ENCODE data around the gene AK8. TPM values are rescaled to one million over a fixed set of nuclear protein-coding genes. Genes with fewer than 3 reads are reported as not detected.

Gene AK8
- total and polyA plus RNA-seq, 9 of the 15 experiments (the other 6 are each of a cell fraction or from before 2014, with no cell fraction given) = 0.06 to 0.37 TPM; not detected in 7

DNA sequence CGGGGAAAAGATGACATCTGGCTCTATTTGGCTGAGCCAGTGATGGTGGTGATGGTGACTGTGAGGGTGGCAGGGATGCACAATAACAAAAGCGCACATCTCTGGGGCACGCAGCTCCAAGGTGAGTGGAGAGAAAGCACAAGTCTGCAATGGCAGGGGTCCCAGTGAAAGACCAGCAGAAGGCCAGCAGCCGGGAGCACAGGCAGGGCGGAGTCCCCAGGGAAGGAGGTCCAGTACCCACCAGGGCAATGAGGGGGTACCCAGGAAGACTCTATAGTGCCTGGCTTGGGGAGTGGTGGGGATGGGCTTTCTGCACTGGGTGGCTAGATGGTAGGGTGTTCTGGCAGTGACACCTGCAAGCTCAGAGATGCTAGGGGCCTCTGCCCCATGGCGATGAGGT, 69.4 kb downstream of the AK8 start:
- in situ Hi-C loops (cut with MboI) = no loop called here
- TF ChIP-seq TBL1XR1 (IDR thresholded peaks at IDR 0.05; ENCODE audit: low read length in 2 of 2) (no peak), GTF2F1 (IDR thresholded peaks at IDR 0.05; ENCODE audit: low read depth, low read length) (no peak), POLR2AphosphoS2 (IDR thresholded peaks at IDR 0.05; ENCODE audit: low read length) (no peak), ZKSCAN8 (CRISPR knock-in tag; IDR thresholded peaks at IDR 0.05) (no peak), EGR1 (conservative IDR thresholded peaks at IDR 0.05) (no peak), CREBBP (IDR thresholded peaks at IDR 0.05; ENCODE audit: low read depth, low read length) (no peak), TEAD4 (IDR thresholded peaks at IDR 0.05; ENCODE audit: low read length) (no peak), TEAD4 (CRISPR knock-in tag; IDR thresholded peaks at IDR 0.05; ENCODE audit: borderline replicate concordance) (no peak), ZNF3 (CRISPR knock-in tag; IDR thresholded peaks at IDR 0.05) (no peak), RUNX1 (IDR thresholded peaks at IDR 0.05; ENCODE audit: low read depth) (no peak)
- TF ChIP-seq, protein P1, sequence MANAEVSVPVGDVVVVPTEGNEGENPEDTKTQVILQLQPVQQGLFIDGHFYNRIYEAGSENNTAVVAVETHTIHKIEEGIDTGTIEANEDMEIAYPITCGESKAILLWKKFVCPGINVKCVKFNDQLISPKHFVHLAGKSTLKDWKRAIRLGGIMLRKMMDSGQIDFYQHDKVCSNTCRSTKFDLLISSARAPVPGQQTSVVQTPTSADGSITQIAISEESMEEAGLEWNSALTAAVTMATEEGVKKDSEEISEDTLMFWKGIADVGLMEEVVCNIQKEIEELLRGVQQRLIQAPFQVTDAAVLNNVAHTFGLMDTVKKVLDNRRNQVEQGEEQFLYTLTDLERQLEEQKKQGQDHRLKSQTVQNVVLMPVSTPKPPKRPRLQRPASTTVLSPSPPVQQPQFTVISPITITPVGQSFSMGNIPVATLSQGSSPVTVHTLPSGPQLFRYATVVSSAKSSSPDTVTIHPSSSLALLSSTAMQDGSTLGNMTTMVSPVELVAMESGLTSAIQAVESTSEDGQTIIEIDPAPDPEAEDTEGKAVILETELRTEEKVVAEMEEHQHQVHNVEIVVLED (CRISPR knock-in tag; IDR thresholded peaks at IDR 0.05) = no peak
- TF ChIP-seq, protein P2, sequence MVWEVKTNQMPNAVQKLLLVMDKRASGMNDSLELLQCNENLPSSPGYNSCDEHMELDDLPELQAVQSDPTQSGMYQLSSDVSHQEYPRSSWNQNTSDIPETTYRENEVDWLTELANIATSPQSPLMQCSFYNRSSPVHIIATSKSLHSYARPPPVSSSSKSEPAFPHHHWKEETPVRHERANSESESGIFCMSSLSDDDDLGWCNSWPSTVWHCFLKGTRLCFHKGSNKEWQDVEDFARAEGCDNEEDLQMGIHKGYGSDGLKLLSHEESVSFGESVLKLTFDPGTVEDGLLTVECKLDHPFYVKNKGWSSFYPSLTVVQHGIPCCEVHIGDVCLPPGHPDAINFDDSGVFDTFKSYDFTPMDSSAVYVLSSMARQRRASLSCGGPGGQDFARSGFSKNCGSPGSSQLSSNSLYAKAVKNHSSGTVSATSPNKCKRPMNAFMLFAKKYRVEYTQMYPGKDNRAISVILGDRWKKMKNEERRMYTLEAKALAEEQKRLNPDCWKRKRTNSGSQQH (CRISPR knock-in tag; IDR thresholded peaks at IDR 0.05) = no peak
- TF ChIP-seq, protein P3, sequence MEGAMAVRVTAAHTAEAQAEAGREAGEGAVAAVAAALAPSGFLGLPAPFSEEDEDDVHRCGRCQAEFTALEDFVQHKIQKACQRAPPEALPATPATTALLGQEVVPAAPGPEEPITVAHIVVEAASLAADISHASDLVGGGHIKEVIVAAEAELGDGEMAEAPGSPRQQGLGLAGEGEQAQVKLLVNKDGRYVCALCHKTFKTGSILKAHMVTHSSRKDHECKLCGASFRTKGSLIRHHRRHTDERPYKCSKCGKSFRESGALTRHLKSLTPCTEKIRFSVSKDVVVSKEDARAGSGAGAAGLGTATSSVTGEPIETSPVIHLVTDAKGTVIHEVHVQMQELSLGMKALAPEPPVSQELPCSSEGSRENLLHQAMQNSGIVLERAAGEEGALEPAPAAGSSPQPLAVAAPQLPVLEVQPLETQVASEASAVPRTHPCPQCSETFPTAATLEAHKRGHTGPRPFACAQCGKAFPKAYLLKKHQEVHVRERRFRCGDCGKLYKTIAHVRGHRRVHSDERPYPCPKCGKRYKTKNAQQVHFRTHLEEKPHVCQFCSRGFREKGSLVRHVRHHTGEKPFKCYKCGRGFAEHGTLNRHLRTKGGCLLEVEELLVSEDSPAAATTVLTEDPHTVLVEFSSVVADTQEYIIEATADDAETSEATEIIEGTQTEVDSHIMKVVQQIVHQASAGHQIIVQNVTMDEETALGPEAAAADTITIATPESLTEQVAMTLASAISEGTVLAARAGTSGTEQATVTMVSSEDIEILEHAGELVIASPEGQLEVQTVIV (CRISPR knock-in tag; IDR thresholded peaks at IDR 0.05; ENCODE audit: borderline replicate concordance) = no peak
- TF ChIP-seq, protein P4, sequence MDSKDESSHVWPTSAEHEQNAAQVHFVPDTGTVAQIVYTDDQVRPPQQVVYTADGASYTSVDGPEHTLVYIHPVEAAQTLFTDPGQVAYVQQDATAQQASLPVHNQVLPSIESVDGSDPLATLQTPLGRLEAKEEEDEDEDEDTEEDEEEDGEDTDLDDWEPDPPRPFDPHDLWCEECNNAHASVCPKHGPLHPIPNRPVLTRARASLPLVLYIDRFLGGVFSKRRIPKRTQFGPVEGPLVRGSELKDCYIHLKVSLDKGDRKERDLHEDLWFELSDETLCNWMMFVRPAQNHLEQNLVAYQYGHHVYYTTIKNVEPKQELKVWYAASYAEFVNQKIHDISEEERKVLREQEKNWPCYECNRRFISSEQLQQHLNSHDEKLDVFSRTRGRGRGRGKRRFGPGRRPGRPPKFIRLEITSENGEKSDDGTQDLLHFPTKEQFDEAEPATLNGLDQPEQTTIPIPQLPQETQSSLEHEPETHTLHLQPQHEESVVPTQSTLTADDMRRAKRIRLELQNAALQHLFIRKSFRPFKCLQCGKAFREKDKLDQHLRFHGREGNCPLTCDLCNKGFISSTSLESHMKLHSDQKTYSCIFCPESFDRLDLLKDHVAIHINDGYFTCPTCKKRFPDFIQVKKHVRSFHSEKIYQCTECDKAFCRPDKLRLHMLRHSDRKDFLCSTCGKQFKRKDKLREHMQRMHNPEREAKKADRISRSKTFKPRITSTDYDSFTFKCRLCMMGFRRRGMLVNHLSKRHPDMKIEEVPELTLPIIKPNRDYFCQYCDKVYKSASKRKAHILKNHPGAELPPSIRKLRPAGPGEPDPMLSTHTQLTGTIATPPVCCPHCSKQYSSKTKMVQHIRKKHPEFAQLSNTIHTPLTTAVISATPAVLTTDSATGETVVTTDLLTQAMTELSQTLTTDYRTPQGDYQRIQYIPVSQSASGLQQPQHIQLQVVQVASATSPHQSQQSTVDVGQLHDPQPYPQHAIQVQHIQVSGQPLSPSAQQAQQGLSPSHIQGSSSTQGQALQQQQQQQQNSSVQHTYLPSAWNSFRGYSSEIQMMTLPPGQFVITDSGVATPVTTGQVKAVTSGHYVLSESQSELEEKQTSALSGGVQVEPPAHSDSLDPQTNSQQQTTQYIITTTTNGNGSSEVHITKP (IDR thresholded peaks at IDR 0.05; ENCODE audit: partially characterized antibody) = no peak
- Histone ChIP-seq H3K4me2 (ENCODE audit: insufficient read depth, low read length) (no peak overlapping the region), H3K9me3 (replicated peaks; ENCODE audit: control insufficient read depth, insufficient read depth, low read depth, low read length) (no peaks in the 10 kb centered on the region), H3K4me1 (replicated peaks in 1 of 2; ENCODE audit: control insufficient read depth in 2 of 2, insufficient read depth in 2 of 2, low read length in 2 of 2) (peaks cover 0 to 5% of the 10 kb centered on the region in 2 experiments; a peak in 1 of 5 replicates), H4K20me1 (replicated peaks; ENCODE audit: control insufficient read depth, insufficient read depth, low read length) (no peaks in the 10 kb centered on the region), H3K27ac (ENCODE audit: extremely low read depth, low read depth, low read length) (no peak overlapping the region), H3K9ac (ENCODE audit: insufficient read depth in 1 of 2, low read depth in 2 of 2, low read length in 2 of 2) (no peak overlapping the region), H3K4me3 (no peak overlapping the region), H3K36me3 (ENCODE audit: control insufficient read depth, insufficient read depth, low read length) (no peaks in the 10 kb centered on the region), H3K79me2 (ENCODE audit: control insufficient read depth, insufficient read depth, low read length) (no peaks in the 10 kb centered on the region), H3K27me3 (ENCODE audit: control insufficient read depth in 2 of 2, insufficient read depth in 2 of 2, low read length in 2 of 2) (peaks cover 64 to 81% of the 10 kb centered on the region in 2 experiments), H3K9me1 (ENCODE audit: control insufficient read depth, insufficient read depth, low read length) (no peaks in the 10 kb centered on the region), H2AFZ (ENCODE audit: low read depth, low read length) (no peak overlapping the region)
- ATAC-seq = no peak
- FAIRE-seq = no peak
- intact Hi-C loops (cut with micrococcal nuclease) = no loop called here
- WGBS (ENCODE audit: insufficient coverage, low coverage, missing lambda C conversion rate) = 0% methylated on average over 6 of the region's 6 CpGs
- ChIA-PET CTCF (ENCODE audit: low intra/inter-chr PET ratio) (no interaction called here), POLR2A (interaction anchor here (0.7 kb wide), 1 partner anchor 58 kb away, joined by 3 read pairs; no protein-coding TSS in a partner anchor)
- no TSS peak for BruUV-seq (replicated peaks)
- DNase-seq (ENCODE audit: extremely low read depth in 1 of 4, low spot score in 3 of 4) = no peak

Measured in K562 (cell line).